Endothelial cell (in vitro differentiated cells): ENCODE results near the gene AK8. TPM values are rescaled to one million over a fixed set of nuclear protein-coding genes. Genes with fewer than 3 reads are reported as not detected.

Source experiments
- DNase-seq: peaks from one replicate; pipeline ENCODE4 v3.0.0; 2021; ENCODE audit warnings: low spot score
- H3K27ac Mint-ChIP-seq: one replicate; pipeline ENCODE4 v1.8.0; 2021; ENCODE audit warnings: mixed read lengths, inconsistent platforms; ENCODE audit not compliant: unreplicated experiment
- H3K27me3 Mint-ChIP-seq: one replicate; pipeline ENCODE4 v1.8.0; 2021; ENCODE audit warnings: mild to moderate bottlenecking, moderate library complexity, mixed read lengths, inconsistent platforms; ENCODE audit not compliant: unreplicated experiment
- H3K36me3 Mint-ChIP-seq: one replicate; pipeline ENCODE4 v1.8.0; 2021; ENCODE audit warnings: mild to moderate bottlenecking, low read depth, mixed read lengths, inconsistent platforms; ENCODE audit not compliant: unreplicated experiment
- H3K4me1 Mint-ChIP-seq: one replicate; pipeline ENCODE4 v1.8.0; 2021; ENCODE audit warnings: mild to moderate bottlenecking, mixed read lengths, inconsistent platforms; ENCODE audit not compliant: unreplicated experiment
- H3K4me3 Mint-ChIP-seq: one replicate; pipeline ENCODE4 v1.8.0; 2021; ENCODE audit warnings: mild to moderate bottlenecking, mixed read lengths, inconsistent platforms; ENCODE audit not compliant: unreplicated experiment
- H3K9me3 Mint-ChIP-seq: one replicate; pipeline ENCODE4 v1.8.0; 2021; ENCODE audit warnings: mixed read lengths, inconsistent platforms; ENCODE audit not compliant: unreplicated experiment
- CTCF ChIP-seq: fragments of 200-600 bp; sonication (generic); IDR thresholded peaks from one replicate; pipeline ENCODE4 v1.5.0; 2021; ENCODE audit warnings: antibody characterized with exemption; ENCODE audit not compliant: unreplicated experiment
- long read RNA-seq: library from polyadenylated mRNA; unstranded; transcript quantifications from one replicate; pipeline ENCODE4 v2.0.0, GENCODE V29; 2020; ENCODE audit not compliant: unreplicated experiment
- total RNA-seq: library from RNA; stranded (reverse); fragmentation: NEBNext Ultra II Directional; extraction: Animal tissue kit (Norgen Biotek cat#: 25700); gene quantifications from one replicate; pipeline ENCODE4 v1.2.1, GENCODE V29; 2021; ENCODE audit not compliant: unreplicated experiment

Gene AK8, protein sequence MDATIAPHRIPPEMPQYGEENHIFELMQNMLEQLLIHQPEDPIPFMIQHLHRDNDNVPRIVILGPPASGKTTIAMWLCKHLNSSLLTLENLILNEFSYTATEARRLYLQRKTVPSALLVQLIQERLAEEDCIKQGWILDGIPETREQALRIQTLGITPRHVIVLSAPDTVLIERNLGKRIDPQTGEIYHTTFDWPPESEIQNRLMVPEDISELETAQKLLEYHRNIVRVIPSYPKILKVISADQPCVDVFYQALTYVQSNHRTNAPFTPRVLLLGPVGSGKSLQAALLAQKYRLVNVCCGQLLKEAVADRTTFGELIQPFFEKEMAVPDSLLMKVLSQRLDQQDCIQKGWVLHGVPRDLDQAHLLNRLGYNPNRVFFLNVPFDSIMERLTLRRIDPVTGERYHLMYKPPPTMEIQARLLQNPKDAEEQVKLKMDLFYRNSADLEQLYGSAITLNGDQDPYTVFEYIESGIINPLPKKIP
- 2.0 TPM for total RNA-seq
- long read RNA-seq, partial matches to known transcripts = 0 of 3 reads
- long read RNA-seq, other reads (novel, unspliced or antisense) = 3 of 3 reads

DNA sequence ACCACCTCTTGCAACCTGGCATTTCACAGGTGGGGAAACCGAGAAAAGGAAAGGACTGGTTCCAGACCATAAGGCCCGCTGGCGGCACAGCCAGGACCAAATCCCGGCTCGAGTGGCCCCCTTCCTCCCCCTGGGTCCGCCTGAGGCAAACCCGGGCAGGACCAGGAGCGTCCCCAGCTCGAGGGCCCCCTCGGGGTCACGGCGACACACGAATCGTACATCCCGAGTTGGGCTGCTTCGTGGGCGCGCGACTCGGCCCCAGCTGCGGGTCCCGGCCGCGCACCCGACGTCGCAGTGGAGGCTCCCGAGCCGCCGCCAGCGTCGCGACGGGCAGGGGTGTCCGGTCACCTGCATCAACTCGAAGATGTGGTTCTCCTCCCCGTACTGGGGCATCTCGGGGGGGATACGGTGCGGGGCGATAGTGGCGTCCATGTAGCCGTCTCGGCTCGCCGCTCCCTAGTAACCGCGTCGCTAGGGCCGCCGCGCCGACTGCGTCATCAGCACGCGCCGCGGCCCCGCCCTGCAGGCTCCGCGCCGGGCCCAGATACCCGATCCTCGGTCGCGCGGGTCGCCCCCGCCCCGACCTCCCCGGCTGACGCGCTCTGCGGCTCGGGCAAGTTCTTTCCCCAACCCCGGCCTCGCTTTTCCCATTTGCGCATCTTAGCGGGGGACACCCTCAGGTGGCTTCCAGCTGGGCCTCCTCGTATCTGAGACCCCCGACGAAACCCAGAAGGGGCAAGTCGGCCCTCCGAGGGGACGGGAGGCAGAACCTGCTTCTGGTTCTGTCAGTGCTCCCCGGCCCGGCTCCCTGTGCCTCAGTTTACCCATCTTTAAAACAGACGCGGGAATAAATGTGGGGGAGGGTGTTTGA lies at the start of gene AK8:
Gene AK8 (minus strand): TSS at position 461 of the 871 bp plus-strand sequence. CDS start 29 bp downstream, at position 432.
- Mint-ChIP-seq H3K4me3 (peak within 1 kb of the TSS; percentile 89), H3K27ac (peak within 1 kb of the TSS; percentile 82), H3K9me3 (no peaks in the 10 kb centered on the region), H3K36me3 (no peaks in the 10 kb centered on the region), H3K4me1 (peaks cover 4% of the 10 kb centered on the region), H3K27me3 (peaks cover 5% of the 10 kb centered on the region)
- TF ChIP-seq CTCF = no peak
- DNase-seq = peak; percentile 82

GRCh38 chr9:132927704-132928103 lies 49.6 kb upstream of the AK8 start:
- Mint-ChIP-seq H3K27ac (no peak overlapping the region), H3K36me3 (peaks cover 31% of the 10 kb centered on the region), H3K27me3 (no peaks in the 10 kb centered on the region), H3K9me3 (no peaks in the 10 kb centered on the region), H3K4me1 (no peaks in the 10 kb centered on the region), H3K4me3 (peak overlapping the region; percentile 1)
- no peak for TF ChIP-seq CTCF
- DNase-seq = no peak

DNA sequence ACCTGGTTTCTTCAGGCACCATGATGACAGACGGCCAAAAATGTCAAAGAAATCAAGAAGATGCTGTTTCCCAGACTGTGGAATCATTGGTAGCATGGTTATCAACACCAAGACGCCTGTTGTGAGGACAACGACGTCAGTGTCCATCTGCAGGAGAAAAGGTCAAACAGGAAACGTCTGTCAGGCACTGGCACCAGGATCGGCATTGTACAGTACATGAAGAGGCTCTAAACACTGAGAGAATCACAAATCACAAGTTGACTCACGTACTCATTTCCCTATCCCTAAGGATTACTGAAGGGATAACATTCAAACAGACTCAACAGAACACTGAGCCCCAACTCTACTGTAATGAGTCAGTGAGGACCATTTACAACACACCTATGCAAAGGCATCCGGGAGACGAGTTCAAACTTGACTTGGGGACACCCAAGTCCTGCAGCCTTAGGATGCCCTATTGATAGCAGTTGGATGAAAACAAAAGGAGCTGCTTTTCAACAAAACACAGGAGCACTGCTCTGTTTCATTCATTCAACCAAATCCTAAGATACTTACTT lies 45.3 kb upstream of the AK8 start:
- peaks cover 37% of the 10 kb centered on the region for H3K36me3 Mint-ChIP-seq
- H3K4me3 Mint-ChIP-seq = no peak overlapping the region
- no peak overlapping the region for H3K27ac Mint-ChIP-seq
- H3K27me3 Mint-ChIP-seq = no peaks in the 10 kb centered on the region
- H3K4me1 Mint-ChIP-seq = no peaks in the 10 kb centered on the region
- no peak for DNase-seq
- TF ChIP-seq CTCF = no peak
- H3K9me3 Mint-ChIP-seq = no peaks in the 10 kb centered on the region

DNA sequence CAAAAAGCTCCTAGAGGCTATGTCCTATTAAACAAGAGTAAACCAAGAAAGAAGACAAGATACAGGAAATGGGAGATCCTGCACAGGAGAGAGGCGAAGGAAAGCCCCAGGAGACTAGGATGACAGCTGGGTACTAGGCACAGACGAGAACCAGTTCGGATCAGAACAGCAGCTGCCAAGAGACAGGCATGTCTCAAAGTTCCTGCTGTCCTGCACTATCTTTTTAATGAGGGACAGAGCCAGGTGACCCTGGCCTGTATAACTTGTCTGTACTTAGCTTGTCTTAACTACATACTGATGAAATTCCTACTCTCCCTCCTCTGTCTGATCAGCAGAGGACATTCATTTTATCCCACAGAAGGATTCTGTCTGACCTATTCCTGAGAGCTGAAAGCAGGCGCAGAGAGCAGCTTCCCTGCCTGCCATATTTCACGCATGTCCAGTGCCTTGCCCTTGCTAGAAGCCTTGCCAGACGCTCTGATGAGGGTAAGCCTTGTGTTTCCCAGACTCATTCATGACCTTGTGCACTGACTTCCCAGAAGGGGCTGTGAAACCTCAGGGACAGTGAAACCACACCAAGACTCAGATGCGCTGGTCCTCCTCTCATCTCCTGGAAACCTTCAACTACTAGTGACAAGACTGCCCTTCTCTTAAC lies 41.7 kb upstream of the AK8 start:
- H3K4me1 Mint-ChIP-seq = no peaks in the 10 kb centered on the region
- no peak for DNase-seq
- peaks cover 31% of the 10 kb centered on the region for H3K36me3 Mint-ChIP-seq
- no peaks in the 10 kb centered on the region for H3K27me3 Mint-ChIP-seq
- no peak overlapping the region for H3K27ac Mint-ChIP-seq
- TF ChIP-seq CTCF = no peak
- no peaks in the 10 kb centered on the region for H3K9me3 Mint-ChIP-seq
- H3K4me3 Mint-ChIP-seq = no peak overlapping the region
